Airway epithelial cell (primary cell): Measurements from ENCODE around the gene USP17L20. TPM values are rescaled to one million over a fixed set of nuclear protein-coding genes. Genes with fewer than 3 reads are reported as not detected.

Source experiments
- total RNA-seq: library from RNA; depleted of rRNA; stranded (reverse); fragments of >200 nt; gene quantifications from 2 replicates; pipeline ENCODE4 v1.2.3, GENCODE V29; 2015

USP17L20 gene, protein sequence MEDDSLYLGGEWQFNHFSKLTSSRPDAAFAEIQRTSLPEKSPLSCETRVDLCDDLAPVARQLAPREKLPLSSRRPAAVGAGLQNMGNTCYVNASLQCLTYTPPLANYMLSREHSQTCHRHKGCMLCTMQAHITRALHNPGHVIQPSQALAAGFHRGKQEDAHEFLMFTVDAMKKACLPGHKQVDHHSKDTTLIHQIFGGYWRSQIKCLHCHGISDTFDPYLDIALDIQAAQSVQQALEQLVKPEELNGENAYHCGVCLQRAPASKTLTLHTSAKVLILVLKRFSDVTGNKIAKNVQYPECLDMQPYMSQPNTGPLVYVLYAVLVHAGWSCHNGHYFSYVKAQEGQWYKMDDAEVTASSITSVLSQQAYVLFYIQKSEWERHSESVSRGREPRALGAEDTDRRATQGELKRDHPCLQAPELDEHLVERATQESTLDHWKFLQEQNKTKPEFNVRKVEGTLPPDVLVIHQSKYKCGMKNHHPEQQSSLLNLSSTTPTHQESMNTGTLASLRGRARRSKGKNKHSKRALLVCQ
- not detected in 2 replicates for total RNA-seq

GRCh38 chr4:9257824-9258223, at the start of gene USP17L20:
Gene USP17L20 (plus strand): TSS chr4:9258124. CDS start chr4:9258124, 0 bp downstream.

GRCh38 chr4:9210357-9210756, 47.6 kb upstream of the USP17L20 start, which contains the start of gene USP17L10:
Gene USP17L10 (plus strand): TSS chr4:9210657. CDS start chr4:9210657, 0 bp downstream.

GRCh38 chr4:9215105-9215504, 42.8 kb upstream of the USP17L20 start, which contains the start of gene USP17L11:
Gene USP17L11 (plus strand): TSS chr4:9215405. CDS start chr4:9215405, 0 bp downstream.

DNA sequence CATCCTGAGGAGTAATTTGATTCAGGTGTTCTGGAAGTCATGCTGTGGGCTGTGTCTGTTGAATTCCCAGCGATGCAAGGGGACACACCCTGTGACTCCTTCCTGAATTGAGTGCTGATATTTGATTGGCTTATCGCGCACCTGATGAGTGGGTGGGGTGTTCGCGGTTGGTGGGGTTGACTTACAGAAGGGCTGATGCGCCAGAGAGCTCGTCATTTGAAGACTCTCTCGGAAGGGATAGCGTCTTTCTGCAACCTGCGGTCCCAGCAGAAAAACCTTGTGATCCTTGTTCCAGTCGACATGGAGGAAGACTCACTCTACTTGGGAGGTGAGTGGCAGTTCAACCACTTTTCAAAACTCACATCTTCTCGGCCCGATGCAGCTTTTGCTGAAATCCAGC, 38.1 kb upstream of the USP17L20 start, which contains the start of gene USP17L12:
TSS of gene USP17L12 (plus strand) at position 301 of the 400 bp plus-strand sequence. CDS start at position 301, 0 bp downstream.

DNA sequence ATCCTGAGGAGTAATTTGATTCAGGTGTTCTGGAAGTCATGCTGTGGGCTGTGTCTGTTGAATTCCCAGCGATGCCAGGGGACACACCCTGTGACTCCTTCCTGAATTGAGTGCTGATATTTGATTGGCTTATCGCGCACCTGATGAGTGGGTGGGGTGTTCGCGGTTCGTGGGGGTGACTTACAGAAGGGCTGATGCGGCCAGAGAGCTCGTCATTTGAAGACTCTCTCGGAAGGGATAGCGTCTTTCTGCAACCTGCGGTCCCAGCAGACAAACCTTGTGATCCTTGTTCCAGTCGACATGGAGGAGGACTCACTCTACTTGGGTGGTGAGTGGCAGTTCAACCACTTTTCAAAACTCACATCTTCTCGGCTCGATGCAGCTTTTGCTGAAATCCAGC, 33.3 kb upstream of the USP17L20 start, which contains the start of gene USP17L13:
TSS of gene USP17L13 (plus strand) at position 301 of the 400 bp plus-strand sequence. CDS start at position 301, 0 bp downstream.

DNA sequence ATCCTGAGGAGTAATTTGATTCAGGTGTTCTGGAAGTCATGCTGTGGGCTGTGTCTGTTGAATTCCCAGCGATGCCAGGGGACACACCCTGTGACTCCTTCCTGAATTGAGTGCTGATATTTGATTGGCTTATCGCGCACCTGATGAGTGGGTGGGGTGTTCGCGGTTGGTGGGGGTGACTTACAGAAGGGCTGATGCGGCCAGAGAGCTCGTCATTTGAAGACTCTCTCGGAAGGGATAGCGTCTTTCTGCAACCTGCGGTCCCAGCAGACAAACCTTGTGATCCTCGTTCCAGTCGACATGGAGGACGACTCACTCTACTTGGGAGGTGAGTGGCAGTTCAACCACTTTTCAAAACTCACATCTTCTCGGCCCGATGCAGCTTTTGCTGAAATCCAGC, 23.8 kb upstream of the USP17L20 start, which contains the start of gene USP17L15:
TSS of gene USP17L15 (plus strand) at position 301 of the 400 bp plus-strand sequence. CDS start at position 301, 0 bp downstream.

GRCh38 chr4:9243579-9243978, 14.3 kb upstream of the USP17L20 start, which contains the start of gene USP17L17:
Gene USP17L17 (plus strand): TSS chr4:9243879. CDS start chr4:9243879, 0 bp downstream.

DNA sequence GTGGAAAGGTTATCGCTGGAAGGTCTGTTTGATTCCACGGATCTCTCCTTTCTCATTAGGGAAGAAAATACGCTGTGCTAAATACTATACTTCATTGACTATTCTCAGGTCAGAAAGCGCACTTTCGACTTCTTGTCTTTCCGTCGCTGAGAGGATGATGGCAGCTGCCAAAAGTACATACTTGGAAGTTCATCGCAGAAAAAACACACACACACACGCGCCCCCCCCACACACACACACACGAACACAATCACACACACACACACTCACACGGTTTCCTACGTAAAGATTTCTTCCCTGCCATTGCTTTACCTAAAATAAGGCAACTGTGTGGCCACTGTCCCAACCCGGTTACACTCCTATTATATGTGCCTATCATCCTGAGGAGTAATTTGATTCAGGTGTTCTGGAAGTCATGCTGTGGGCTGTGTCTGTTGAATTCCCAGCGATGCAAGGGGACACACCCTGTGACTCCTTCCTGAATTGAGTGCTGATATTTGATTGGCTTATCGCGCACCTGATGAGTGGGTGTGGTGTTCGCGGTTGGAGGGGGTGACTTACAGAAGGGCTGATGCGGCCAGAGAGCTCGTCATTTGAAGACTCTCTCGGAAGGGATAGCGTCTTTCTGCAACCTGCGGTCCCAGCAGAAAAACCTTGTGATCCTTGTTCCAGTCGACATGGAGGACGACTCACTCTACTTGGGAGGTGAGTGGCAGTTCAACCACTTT, 9.8 kb upstream of the USP17L20 start, which contains the start of gene USP17L18:
TSS of gene USP17L18 (plus strand) at position 678 of the 728 bp plus-strand sequence. CDS start at position 678, 0 bp downstream.

DNA sequence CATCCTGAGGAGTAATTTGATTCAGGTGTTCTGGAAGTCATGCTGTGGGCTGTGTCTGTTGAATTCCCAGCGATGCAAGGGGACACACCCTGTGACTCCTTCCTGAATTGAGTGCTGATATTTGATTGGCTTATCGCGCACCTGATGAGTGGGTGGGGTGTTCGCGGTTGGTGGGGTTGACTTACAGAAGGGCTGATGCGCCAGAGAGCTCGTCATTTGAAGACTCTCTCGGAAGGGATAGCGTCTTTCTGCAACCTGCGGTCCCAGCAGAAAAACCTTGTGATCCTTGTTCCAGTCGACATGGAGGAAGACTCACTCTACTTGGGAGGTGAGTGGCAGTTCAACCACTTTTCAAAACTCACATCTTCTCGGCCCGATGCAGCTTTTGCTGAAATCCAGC, 4.8 kb upstream of the USP17L20 start, which contains the start of gene USP17L19:
TSS of gene USP17L19 (plus strand) at position 301 of the 400 bp plus-strand sequence. CDS start at position 301, 0 bp downstream.

GRCh38 chr4:9262572-9262971, 4.6 kb downstream of the USP17L20 start, which contains the start of gene USP17L21:
Gene USP17L21 (plus strand): TSS chr4:9262872. CDS start chr4:9262872, 0 bp downstream.

DNA sequence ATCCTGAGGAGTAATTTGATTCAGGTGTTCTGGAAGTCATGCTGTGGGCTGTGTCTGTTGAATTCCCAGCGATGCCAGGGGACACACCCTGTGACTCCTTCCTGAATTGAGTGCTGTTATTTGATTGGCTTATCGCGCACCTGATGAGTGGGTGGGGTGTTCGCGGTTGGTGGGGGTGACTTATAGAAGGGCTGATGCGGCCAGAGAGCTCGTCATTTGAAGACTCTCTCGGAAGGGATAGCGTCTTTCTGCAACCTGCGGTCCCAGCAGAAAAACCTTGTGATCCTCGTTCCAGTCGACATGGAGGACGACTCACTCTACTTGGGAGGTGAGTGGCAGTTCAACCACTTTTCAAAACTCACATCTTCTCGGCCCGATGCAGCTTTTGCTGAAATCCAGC, 9.4 kb downstream of the USP17L20 start, which contains the start of gene USP17L22:
TSS of gene USP17L22 (plus strand) at position 301 of the 400 bp plus-strand sequence. CDS start at position 301, 0 bp downstream.

Other genes starting within 250 kb of the USP17L20 start
- gene FAM90A26, start 87.7 kb upstream of the USP17L20 start, total RNA-seq: not detected in 2 replicates
- not detected in 2 replicates for gene USP17L10, start 47.5 kb upstream of the USP17L20 start, total RNA-seq
- not detected in 2 replicates for gene USP17L11, start 42.7 kb upstream of the USP17L20 start, total RNA-seq
- gene USP17L12, start 38.0 kb upstream of the USP17L20 start, total RNA-seq: not detected in 2 replicates
- not detected in 2 replicates for gene USP17L13, start 33.2 kb upstream of the USP17L20 start, total RNA-seq
- gene USP17L15, start 23.7 kb upstream of the USP17L20 start, total RNA-seq: not detected in 2 replicates
- gene USP17L17, start 14.2 kb upstream of the USP17L20 start, total RNA-seq: not detected in 2 replicates
- not detected in 2 replicates for gene USP17L18, start 9.5 kb upstream of the USP17L20 start, total RNA-seq
- not detected in 2 replicates for gene USP17L19, start 4.7 kb upstream of the USP17L20 start, total RNA-seq
- not detected in 2 replicates for gene USP17L21, start 4.7 kb downstream of the USP17L20 start, total RNA-seq
- not detected in 2 replicates for gene USP17L22, start 9.5 kb downstream of the USP17L20 start, total RNA-seq
- not detected in 2 replicates for gene USP17L24, start 67.0 kb downstream of the USP17L20 start, total RNA-seq
- gene USP17L25, start 71.8 kb downstream of the USP17L20 start, total RNA-seq: not detected in 2 replicates
- gene USP17L26, start 76.5 kb downstream of the USP17L20 start, total RNA-seq: not detected in 2 replicates
- not detected in 2 replicates for gene USP17L5, start 81.3 kb downstream of the USP17L20 start, total RNA-seq
- not detected in 2 replicates for gene USP17L27, start 86.0 kb downstream of the USP17L20 start, total RNA-seq
- not detected in 2 replicates for gene USP17L28, start 90.8 kb downstream of the USP17L20 start, total RNA-seq
- gene USP17L29, start 95.5 kb downstream of the USP17L20 start, total RNA-seq: not detected in 2 replicates
- gene USP17L30, start 105.0 kb downstream of the USP17L20 start, total RNA-seq: not detected in 2 replicates
- gene DEFB131A, start 186.3 kb downstream of the USP17L20 start, total RNA-seq: not detected in 2 replicates